ENCODE results near the gene CCDC8. TPM values are rescaled to one million over a fixed set of nuclear protein-coding genes. Genes with fewer than 3 reads are reported as not detected.
A peak's percentile ranks its signal among the peaks of the same experiment; 100 is the strongest.

CCDC8 gene
- polyA plus RNA-seq, 1 of the 3 experiments (the other 2 are of a cell fraction), result 0.03 TPM

GRCh38 chr19:46454244-46454643 lies 40.9 kb upstream of the CCDC8 start:
- no peak overlapping the region for H3K9ac ChIP-seq
- H3K4me2 ChIP-seq, result no peak overlapping the region
- no peak overlapping the region for H2AFZ ChIP-seq (ENCODE audit: low read depth)
- H3K9me3 ChIP-seq, result no peaks in the 10 kb centered on the region
- no peaks in the 10 kb centered on the region for H3K79me2 ChIP-seq (ENCODE audit: insufficient read depth)
- DNase-seq, result no peak
- H3F3A ChIP-seq (replicated peaks; ENCODE audit: insufficient read depth), result no peaks in the 10 kb centered on the region
- WGBS (ENCODE audit: low lambda C conversion rate), result 38% methylated on average over 3 of the region's 3 CpGs
- H3K27ac ChIP-seq (ENCODE audit: low read depth in 2 of 2, low read length in 1 of 2), result no peak overlapping the region
- ChIA-PET CTCF (no interaction called here), POLR2A (no interaction called here)
- TF ChIP-seq MXI1 (IDR thresholded peaks at IDR 0.05; ENCODE audit: low read depth, low read length), result no peak
- peak; percentile 51; the same call in 1 of the 2 replicates for TF ChIP-seq GATA2 (CRISPR knock-in tag; IDR thresholded peaks at IDR 0.05)
- H3K4me3 ChIP-seq (ENCODE audit: low read depth in 2 of 2, low read length in 1 of 2), result no peak overlapping the region
- no peaks in the 10 kb centered on the region for H3K36me3 ChIP-seq (replicated peaks in 1 of 2; ENCODE audit: control insufficient read depth in 1 of 2, insufficient read depth in 2 of 2, low read length in 1 of 2)
- H3K4me1 ChIP-seq (ENCODE audit: control insufficient read depth in 1 of 2, insufficient read depth in 2 of 2, low read depth in 1 of 2, low read length in 1 of 2), result no peaks in the 10 kb centered on the region; a peak in 1 of 4 replicates
- H3K9me2 ChIP-seq, result no peaks in the 10 kb centered on the region
- H3K27me3 ChIP-seq (ENCODE audit: insufficient read depth), result no peaks in the 10 kb centered on the region
- no peaks in the 10 kb centered on the region for H4K20me1 ChIP-seq (ENCODE audit: insufficient read depth)

- 84% methylated on average over 6 of the region's 6 CpGs for WGBS (ENCODE audit: low lambda C conversion rate)
- H3K9me3 ChIP-seq, result no peaks in the 10 kb centered on the region
- TF ChIP-seq EZH2phosphoT487 (IDR thresholded peaks at IDR 0.05; ENCODE audit: borderline replicate concordance, low read depth), result no peak
- no peak for TF ChIP-seq ELF1 (IDR thresholded peaks at IDR 0.05)
- TF ChIP-seq, protein P1, sequence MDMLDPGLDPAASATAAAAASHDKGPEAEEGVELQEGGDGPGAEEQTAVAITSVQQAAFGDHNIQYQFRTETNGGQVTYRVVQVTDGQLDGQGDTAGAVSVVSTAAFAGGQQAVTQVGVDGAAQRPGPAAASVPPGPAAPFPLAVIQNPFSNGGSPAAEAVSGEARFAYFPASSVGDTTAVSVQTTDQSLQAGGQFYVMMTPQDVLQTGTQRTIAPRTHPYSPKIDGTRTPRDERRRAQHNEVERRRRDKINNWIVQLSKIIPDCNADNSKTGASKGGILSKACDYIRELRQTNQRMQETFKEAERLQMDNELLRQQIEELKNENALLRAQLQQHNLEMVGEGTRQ (IDR thresholded peaks at IDR 0.05; ENCODE audit: borderline replicate concordance, low read depth, low read length), result no peak
- no peak for TF ChIP-seq REST (IDR thresholded peaks at IDR 0.05; ENCODE audit: low read depth, low read length)
- no peak for TF ChIP-seq FOSL2 (IDR thresholded peaks at IDR 0.05; ENCODE audit: borderline replicate concordance, low read depth)
- no peak for TF ChIP-seq RXRA (IDR thresholded peaks at IDR 0.05; ENCODE audit: borderline replicate concordance, low read depth)
- TF ChIP-seq CHD2 (IDR thresholded peaks at IDR 0.05; ENCODE audit: low read length, partially characterized antibody), result no peak
- TF ChIP-seq JUND (IDR thresholded peaks at IDR 0.05), result no peak
- no peak for TF ChIP-seq YY1 (IDR thresholded peaks at IDR 0.05; ENCODE audit: low read depth)
- no peak for TF ChIP-seq TEAD4 (IDR thresholded peaks at IDR 0.05; ENCODE audit: borderline replicate concordance, insufficient read depth)
- H3K36me3 ChIP-seq (replicated peaks in 1 of 2; ENCODE audit: control insufficient read depth in 1 of 2, insufficient read depth in 2 of 2, low read length in 1 of 2), result no peaks in the 10 kb centered on the region
- H2AFZ ChIP-seq (ENCODE audit: low read depth), result no peak overlapping the region
- no peak overlapping the region for H3K4me3 ChIP-seq (ENCODE audit: low read depth in 2 of 2, low read length in 1 of 2)
- no peak overlapping the region for H3K4me2 ChIP-seq
- H3K4me1 ChIP-seq (ENCODE audit: control insufficient read depth in 1 of 2, insufficient read depth in 2 of 2, low read depth in 1 of 2, low read length in 1 of 2), result no peaks in the 10 kb centered on the region; a peak in 1 of 4 replicates
- no peak overlapping the region for H3K27ac ChIP-seq (ENCODE audit: low read depth in 2 of 2, low read length in 1 of 2)
- DNase-seq, result no peak
- H3K9ac ChIP-seq, result no peak overlapping the region
- ChIA-PET POLR2A (no interaction called here), CTCF (no interaction called here)
- H3K27me3 ChIP-seq (ENCODE audit: insufficient read depth), result no peaks in the 10 kb centered on the region
- no peaks in the 10 kb centered on the region for H3F3A ChIP-seq (replicated peaks; ENCODE audit: insufficient read depth)
- H3K9me2 ChIP-seq, result no peaks in the 10 kb centered on the region
- no peaks in the 10 kb centered on the region for H4K20me1 ChIP-seq (ENCODE audit: insufficient read depth)
- no peaks in the 10 kb centered on the region for H3K79me2 ChIP-seq (ENCODE audit: insufficient read depth)
These were observed 40.3 kb upstream of the CCDC8 start for GRCh38 chr19:46453661-46454060.

Measured in SK-N-SH (cell line).